Measurements from ENCODE around the gene U2AF2.

GRCh38 chr19:55642153-55643002, 12.5 kb upstream of the U2AF2 start:
- TF ChIP-seq YY1 (IDR thresholded peaks at IDR 0.05; ENCODE audit: low read depth) (no peak), RXRA (IDR thresholded peaks at IDR 0.05; ENCODE audit: borderline replicate concordance, low read depth) (no peak), CTCF (IDR thresholded peaks at IDR 0.05) (no peak), EP300 (IDR thresholded peaks at IDR 0.05; ENCODE audit: borderline replicate concordance in 1 of 2, low read depth in 1 of 2, low read length in 1 of 2) (no peak), RFX5 (IDR thresholded peaks at IDR 0.05; ENCODE audit: low read length) (no peak), MAX (IDR thresholded peaks at IDR 0.05; ENCODE audit: low read depth) (no peak; the same call in 1 of the 2 replicates), REST (IDR thresholded peaks at IDR 0.05; ENCODE audit: low read depth, low read length) (no peak), ELF1 (IDR thresholded peaks at IDR 0.05) (no peak), PBX3 (IDR thresholded peaks at IDR 0.05) (peak; percentile 25), NFIC (IDR thresholded peaks at IDR 0.05; ENCODE audit: borderline replicate concordance) (no peak), POLR2AphosphoS5 (IDR thresholded peaks at IDR 0.05; ENCODE audit: low read depth, low read length) (peak; percentile 18; the same call in 1 of the 2 replicates)
